HCT116 (cell line): Measurements from ENCODE around the gene LRRC4C. TPM values are rescaled to one million over a fixed set of nuclear protein-coding genes. Genes with fewer than 3 reads are reported as not detected.

ENCODE experiments used
- ATAC-seq: fragments of 200-7000 bp; cut with Tn5 transposase; 2 replicates; pipeline ENCODE4 v1.9.1; 2020; ENCODE audit warnings: mild to moderate bottlenecking, moderate library complexity
- BruUV-seq: library from RNA; stranded (reverse); fragments of 400-500 nt; replicated peaks from 2 replicates; lab custom pipeline; 2021; lab: Mats Ljungman, UMichigan
- CTCF ChIA-PET: fragments of 300-600 bp; sonication (Branson Sonifier 250); formaldehyde crosslinking; loops from one replicate; lab custom pipeline; 2021; ENCODE audit warnings: antibody characterized with exemption; lab: Charles Lee
- POLR2A ChIA-PET: fragments of 300-600, 350-600 bp; sonication (Branson Sonifier 250); formaldehyde crosslinking; loops from one replicate; lab custom pipeline; 2021; ENCODE audit warnings: antibody characterized with exemption; lab: Charles Lee
- RAD21 ChIA-PET, 2 experiments: fragments of 300-600 bp; sonication (Branson Sonifier 250); formaldehyde crosslinking; loops; one replicate each; lab custom pipeline; 2023; ENCODE audit warnings: low total read pairs in 2 of 2; ENCODE audit not compliant: uncharacterized antibody in 2 of 2, unreplicated experiment in 2 of 2, low non-redundant PET in 1 of 2; lab: Charles Lee
- DNase-seq: peaks from one replicate; pipeline ENCODE4 v3.0.0-alpha.2; 2010; ENCODE audit warnings: low read depth, low spot score
- H2AFZ ChIP-seq: fragments of 200-600 bp; shearing (Covaris generic), sonication (generic); 2 replicates; pipeline ENCODE4 v1.6.1; 2017; ENCODE audit warnings: low read depth, mixed run types, mixed read lengths, antibody characterized with exemption, low read length; ENCODE audit not compliant: poor library complexity, severe bottlenecking
- H3K27ac ChIP-seq: 2 replicates; pipeline ENCODE4 v1.5.1; 2012; ENCODE audit warnings: low read depth, low read length
- H3K27me3 ChIP-seq: fragments of 200-600 bp; sonication (generic); 2 replicates; pipeline ENCODE4 v1.6.1; 2016; ENCODE audit warnings: mixed run types, low read length, mixed read lengths; ENCODE audit not compliant: insufficient read depth
- H3K36me3 ChIP-seq, 2 experiments: fragments of 200-500 bp in 1 of 2; fragments of 200-600 bp in 1 of 2; sonication (Bioruptor generic) in 1 of 2; sonication (generic) in 1 of 2; 2 replicates each; pipeline versions ENCODE4 v1.5.1 to v1.6.1; 2014 to 2016; ENCODE audit warnings: low read length in 2 of 2, inconsistent platforms in 1 of 2, mixed read lengths in 1 of 2, mixed run types in 1 of 2; ENCODE audit not compliant: insufficient read depth in 2 of 2, control insufficient read depth in 1 of 2
- H3K4me1 ChIP-seq, 2 experiments: fragments of 200-600 bp in 1 of 2; sonication (generic) in 1 of 2; 2 replicates each; pipeline versions ENCODE4 v1.5.1 to v1.6.1; 2012 to 2017; ENCODE audit warnings: low read length in 2 of 2, inconsistent platforms in 1 of 2, mild to moderate bottlenecking in 1 of 2, mixed read lengths in 1 of 2, mixed run types in 1 of 2, moderate library complexity in 1 of 2; ENCODE audit not compliant: insufficient read depth in 2 of 2, control insufficient read depth in 1 of 2
- H3K4me2 ChIP-seq: fragments of 200-600 bp; sonication (generic); 2 replicates; pipeline ENCODE4 v1.6.1; 2017; ENCODE audit warnings: mixed run types, low read length, mixed read lengths
- H3K4me3 ChIP-seq, 2 experiments: fragments of 200-600 bp in 1 of 2; sonication (generic) in 1 of 2; replicated peaks in 1 of 2; 2 replicates each; pipeline ENCODE4 v1.5.1; 2011 to 2016; ENCODE audit warnings: low read length in 2 of 2, control low read depth in 1 of 2, low read depth in 1 of 2, mild to moderate bottlenecking in 1 of 2, mixed read lengths in 1 of 2, mixed run types in 1 of 2
- H3K79me2 ChIP-seq: fragments of 200-600 bp; sonication (generic); 2 replicates; pipeline ENCODE4 v1.6.1; 2017; ENCODE audit warnings: mild to moderate bottlenecking, mixed run types, low read length, moderate library complexity, mixed read lengths; ENCODE audit not compliant: insufficient read depth
- H3K9ac ChIP-seq: fragments of 200-600 bp; sonication (generic); 2 replicates; pipeline ENCODE4 v1.6.1; 2016; ENCODE audit warnings: low read length, mixed read lengths
- H3K9me2 ChIP-seq: fragments of 200-600 bp; sonication (generic), shearing (Covaris generic); 2 replicates; pipeline ENCODE4 v1.6.1; 2017; ENCODE audit warnings: mixed run types, mild to moderate bottlenecking, moderate library complexity; ENCODE audit not compliant: insufficient read depth
- H3K9me3 ChIP-seq, 2 experiments: fragments of 200-500 bp in 1 of 2; fragments of 200-600 bp in 1 of 2; sonication (Bioruptor generic) in 1 of 2; sonication (generic) in 1 of 2; 2 replicates each; pipeline ENCODE4 v1.6.1; 2014 to 2017; ENCODE audit warnings: low read length in 2 of 2, mixed read lengths in 2 of 2, inconsistent platforms in 1 of 2, low read depth in 1 of 2, mild to moderate bottlenecking in 1 of 2, mixed run types in 1 of 2, moderate library complexity in 1 of 2; ENCODE audit not compliant: control insufficient read depth in 1 of 2, insufficient read depth in 1 of 2
- H4K20me1 ChIP-seq: fragments of 200-600 bp; sonication (generic), shearing (Covaris generic); 2 replicates; pipeline ENCODE4 v1.6.1; 2017; ENCODE audit warnings: mixed run types, mild to moderate bottlenecking, moderate library complexity; ENCODE audit not compliant: insufficient read depth
- CEBPB ChIP-seq: IDR thresholded peaks from 2 replicates; pipeline ENCODE4 v1.6.1; 2012; ENCODE audit warnings: low read depth
- ELF1 ChIP-seq: IDR thresholded peaks from 2 replicates; pipeline ENCODE4 v1.6.1; 2012; ENCODE audit warnings: low read depth, borderline replicate concordance
- EZH2 ChIP-seq: fragments of 200-600 bp; sonication (generic); IDR thresholded peaks from 2 replicates; pipeline ENCODE4 v1.6.1; 2017; ENCODE audit warnings: antibody characterized with exemption, mixed run types
- JUND ChIP-seq: IDR thresholded peaks from 2 replicates; pipeline ENCODE4 v1.6.1; 2012
- POLR2A ChIP-seq: IDR thresholded peaks from 2 replicates; pipeline ENCODE4 v1.7.0; 2011; ENCODE audit warnings: borderline replicate concordance; ENCODE audit not compliant: insufficient read depth, insufficient read length; ENCODE audit errors: extremely low read depth
- RAD21 ChIP-seq: IDR thresholded peaks from 2 replicates; pipeline ENCODE4 v1.6.1; 2012; ENCODE audit warnings: low read depth, mild to moderate bottlenecking
- SRF ChIP-seq: IDR thresholded peaks from 2 replicates; pipeline ENCODE4 v1.6.1; 2012; ENCODE audit warnings: low read depth
- TCF7L2 ChIP-seq: IDR thresholded peaks from 2 replicates; pipeline ENCODE4 v1.7.0; 2011; ENCODE audit warnings: borderline replicate concordance, inconsistent platforms; ENCODE audit not compliant: insufficient read depth, insufficient read length; ENCODE audit errors: extremely low read depth
- YY1 ChIP-seq: IDR thresholded peaks from 2 replicates; pipeline ENCODE4 v1.6.1; 2011; ENCODE audit warnings: low read length, low read depth, moderate library complexity, mild to moderate bottlenecking; ENCODE audit not compliant: insufficient replicate concordance; ENCODE audit errors: extremely low read depth
- ZFX ChIP-seq: fragments of 450-650 bp; IDR thresholded peaks from 2 replicates; pipeline ENCODE4 v1.6.1; 2017
- intact Hi-C: fragments of 100-400 bp; cut with micrococcal nuclease; formaldehyde crosslinking; loops from 2 replicates; pipeline ENCODE4 v1.10.0; 2022
- total RNA-seq: library from RNA; stranded (reverse); gene quantifications from one replicate; pipeline ENCODE4 v1.2.1, GENCODE V29; 2021; ENCODE audit not compliant: unreplicated experiment
- TF ChIP-seq, protein P1 (sequence below): IDR thresholded peaks from 2 replicates; pipeline ENCODE4 v1.6.1; 2011; ENCODE audit warnings: mild to moderate bottlenecking, low read length, moderate library complexity; ENCODE audit not compliant: insufficient replicate concordance; ENCODE audit errors: extremely low read depth

Gene LRRC4C
- total RNA-seq, 1 experiment from 2014 or later = not detected

DNA sequence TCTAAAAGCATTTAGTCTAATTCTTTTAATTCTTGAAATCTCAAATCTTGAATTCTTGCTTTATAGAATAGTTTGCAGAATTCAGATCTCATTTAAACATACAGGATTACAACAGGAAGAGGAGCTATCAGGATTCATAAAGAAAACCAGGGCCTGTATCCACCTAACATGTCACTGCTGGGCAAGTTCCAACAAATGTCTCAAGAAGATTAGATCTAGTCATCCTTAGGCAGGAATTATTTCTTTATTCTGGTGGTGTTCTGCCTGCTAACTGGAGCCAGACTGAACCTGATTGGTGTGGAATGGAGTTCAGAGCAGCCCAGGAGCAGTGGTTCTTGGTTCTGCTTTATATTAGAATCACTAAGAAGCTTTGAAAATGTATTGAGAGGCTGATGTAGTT, 500.7 kb downstream of the LRRC4C start:
- no peak overlapping the region for H3K27ac ChIP-seq
- BruUV-seq = no TSS peak
- H3K4me3 ChIP-seq = no peak overlapping the region
- intact Hi-C loops = no loop called here
- H3K36me3 ChIP-seq = no peaks in the 10 kb centered on the region
- no peak overlapping the region for H3K4me2 ChIP-seq
- no peak for ATAC-seq
- RAD21 ChIA-PET = no interaction called here
- H3K9ac ChIP-seq = no peak overlapping the region
- no peaks in the 10 kb centered on the region for H3K9me2 ChIP-seq
- CTCF ChIA-PET = no interaction called here
- H2AFZ ChIP-seq = no peak overlapping the region
- no peaks in the 10 kb centered on the region for H3K4me1 ChIP-seq
- no peak for TF ChIP-seq TCF7L2
- DNase-seq = no peak
- POLR2A ChIA-PET = no interaction called here
- no peaks in the 10 kb centered on the region for H4K20me1 ChIP-seq
- H3K27me3 ChIP-seq = no peaks in the 10 kb centered on the region
- no peaks in the 10 kb centered on the region for H3K79me2 ChIP-seq
- H3K9me3 ChIP-seq = peaks cover 4 to 8% of the 10 kb centered on the region in 2 experiments; a peak in 3 of 4 replicates

- ChIA-PET CTCF (no interaction called here), RAD21 (no interaction called here), POLR2A (no interaction called here)
Measured at GRCh38 chr11:40952479-40952878, 507.0 kb downstream of the LRRC4C start.

More at GRCh38 chr11:40952479-40952878, 507.0 kb downstream of the LRRC4C start:
- Histone ChIP-seq H3K9me2 (no peaks in the 10 kb centered on the region), H2AFZ (no peak overlapping the region), H3K27me3 (no peaks in the 10 kb centered on the region), H3K79me2 (no peaks in the 10 kb centered on the region), H4K20me1 (no peaks in the 10 kb centered on the region), H3K27ac (no peak overlapping the region), H3K36me3 (no peaks in the 10 kb centered on the region), H3K9me3 (peaks cover 0 to 12% of the 10 kb centered on the region in 2 experiments; a peak in 1 of 4 replicates), H3K4me1 (no peaks in the 10 kb centered on the region), H3K4me3 (no peak overlapping the region), H3K9ac (no peak overlapping the region), H3K4me2 (no peak overlapping the region)
- BruUV-seq = no TSS peak
- no peak for ATAC-seq
- DNase-seq = no peak
- intact Hi-C loops = no loop called here
- TF ChIP-seq, protein P1, sequence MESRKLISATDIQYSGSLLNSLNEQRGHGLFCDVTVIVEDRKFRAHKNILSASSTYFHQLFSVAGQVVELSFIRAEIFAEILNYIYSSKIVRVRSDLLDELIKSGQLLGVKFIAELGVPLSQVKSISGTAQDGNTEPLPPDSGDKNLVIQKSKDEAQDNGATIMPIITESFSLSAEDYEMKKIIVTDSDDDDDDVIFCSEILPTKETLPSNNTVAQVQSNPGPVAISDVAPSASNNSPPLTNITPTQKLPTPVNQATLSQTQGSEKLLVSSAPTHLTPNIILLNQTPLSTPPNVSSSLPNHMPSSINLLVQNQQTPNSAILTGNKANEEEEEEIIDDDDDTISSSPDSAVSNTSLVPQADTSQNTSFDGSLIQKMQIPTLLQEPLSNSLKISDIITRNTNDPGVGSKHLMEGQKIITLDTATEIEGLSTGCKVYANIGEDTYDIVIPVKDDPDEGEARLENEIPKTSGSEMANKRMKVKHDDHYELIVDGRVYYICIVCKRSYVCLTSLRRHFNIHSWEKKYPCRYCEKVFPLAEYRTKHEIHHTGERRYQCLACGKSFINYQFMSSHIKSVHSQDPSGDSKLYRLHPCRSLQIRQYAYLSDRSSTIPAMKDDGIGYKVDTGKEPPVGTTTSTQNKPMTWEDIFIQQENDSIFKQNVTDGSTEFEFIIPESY = no peak
- TF ChIP-seq EZH2 = no peak
- TF ChIP-seq SRF = no peak
- no peak for TF ChIP-seq RAD21
- TF ChIP-seq ELF1 = no peak
- TF ChIP-seq POLR2A = no peak
- no peak for TF ChIP-seq ZFX
- no peak for TF ChIP-seq CEBPB
- no peak for TF ChIP-seq JUND
- no peak for TF ChIP-seq YY1
